HCT116 (cell line): ENCODE data around the gene EVL. TPM values are rescaled to one million over a fixed set of nuclear protein-coding genes. Genes with fewer than 3 reads are reported as not detected.

ENCODE experiments used
- ATAC-seq: fragments of 200-7000 bp; cut with Tn5 transposase; 2 replicates; pipeline ENCODE4 v1.9.1; 2020; ENCODE audit warnings: mild to moderate bottlenecking, moderate library complexity
- BruUV-seq: library from RNA; stranded (reverse); fragments of 400-500 nt; replicated peaks from 2 replicates; lab custom pipeline; 2021; lab: Mats Ljungman, UMichigan
- CTCF ChIA-PET: fragments of 300-600 bp; sonication (Branson Sonifier 250); formaldehyde crosslinking; loops from one replicate; lab custom pipeline; 2021; ENCODE audit warnings: antibody characterized with exemption; lab: Charles Lee
- POLR2A ChIA-PET: fragments of 300-600, 350-600 bp; sonication (Branson Sonifier 250); formaldehyde crosslinking; loops from one replicate; lab custom pipeline; 2021; ENCODE audit warnings: antibody characterized with exemption; lab: Charles Lee
- RAD21 ChIA-PET, 2 experiments: fragments of 300-600 bp; sonication (Branson Sonifier 250); formaldehyde crosslinking; loops; one replicate each; lab custom pipeline; 2023; ENCODE audit warnings: low total read pairs in 2 of 2; ENCODE audit not compliant: uncharacterized antibody in 2 of 2, unreplicated experiment in 2 of 2, low non-redundant PET in 1 of 2; lab: Charles Lee
- DNase-seq: peaks from one replicate; pipeline ENCODE4 v3.0.0-alpha.2; 2010; ENCODE audit warnings: low read depth, low spot score
- H2AFZ ChIP-seq: fragments of 200-600 bp; shearing (Covaris generic), sonication (generic); 2 replicates; pipeline ENCODE4 v1.6.1; 2017; ENCODE audit warnings: low read depth, mixed run types, mixed read lengths, antibody characterized with exemption, low read length; ENCODE audit not compliant: poor library complexity, severe bottlenecking
- H3K27ac ChIP-seq: 2 replicates; pipeline ENCODE4 v1.5.1; 2012; ENCODE audit warnings: low read depth, low read length
- H3K27me3 ChIP-seq: fragments of 200-600 bp; sonication (generic); 2 replicates; pipeline ENCODE4 v1.6.1; 2016; ENCODE audit warnings: mixed run types, low read length, mixed read lengths; ENCODE audit not compliant: insufficient read depth
- H3K36me3 ChIP-seq, 2 experiments: fragments of 200-500 bp in 1 of 2; fragments of 200-600 bp in 1 of 2; sonication (Bioruptor generic) in 1 of 2; sonication (generic) in 1 of 2; 2 replicates each; pipeline versions ENCODE4 v1.5.1 to v1.6.1; 2014 to 2016; ENCODE audit warnings: low read length in 2 of 2, inconsistent platforms in 1 of 2, mixed read lengths in 1 of 2, mixed run types in 1 of 2; ENCODE audit not compliant: insufficient read depth in 2 of 2, control insufficient read depth in 1 of 2
- H3K4me1 ChIP-seq, 2 experiments: fragments of 200-600 bp in 1 of 2; sonication (generic) in 1 of 2; 2 replicates each; pipeline versions ENCODE4 v1.5.1 to v1.6.1; 2012 to 2017; ENCODE audit warnings: low read length in 2 of 2, inconsistent platforms in 1 of 2, mild to moderate bottlenecking in 1 of 2, mixed read lengths in 1 of 2, mixed run types in 1 of 2, moderate library complexity in 1 of 2; ENCODE audit not compliant: insufficient read depth in 2 of 2, control insufficient read depth in 1 of 2
- H3K4me2 ChIP-seq: fragments of 200-600 bp; sonication (generic); 2 replicates; pipeline ENCODE4 v1.6.1; 2017; ENCODE audit warnings: mixed run types, low read length, mixed read lengths
- H3K4me3 ChIP-seq, 2 experiments: fragments of 200-600 bp in 1 of 2; sonication (generic) in 1 of 2; replicated peaks in 1 of 2; 2 replicates each; pipeline ENCODE4 v1.5.1; 2011 to 2016; ENCODE audit warnings: low read length in 2 of 2, control low read depth in 1 of 2, low read depth in 1 of 2, mild to moderate bottlenecking in 1 of 2, mixed read lengths in 1 of 2, mixed run types in 1 of 2
- H3K79me2 ChIP-seq: fragments of 200-600 bp; sonication (generic); 2 replicates; pipeline ENCODE4 v1.6.1; 2017; ENCODE audit warnings: mild to moderate bottlenecking, mixed run types, low read length, moderate library complexity, mixed read lengths; ENCODE audit not compliant: insufficient read depth
- H3K9ac ChIP-seq: fragments of 200-600 bp; sonication (generic); 2 replicates; pipeline ENCODE4 v1.6.1; 2016; ENCODE audit warnings: low read length, mixed read lengths
- H3K9me2 ChIP-seq: fragments of 200-600 bp; sonication (generic), shearing (Covaris generic); 2 replicates; pipeline ENCODE4 v1.6.1; 2017; ENCODE audit warnings: mixed run types, mild to moderate bottlenecking, moderate library complexity; ENCODE audit not compliant: insufficient read depth
- H3K9me3 ChIP-seq, 2 experiments: fragments of 200-500 bp in 1 of 2; fragments of 200-600 bp in 1 of 2; sonication (Bioruptor generic) in 1 of 2; sonication (generic) in 1 of 2; 2 replicates each; pipeline ENCODE4 v1.6.1; 2014 to 2017; ENCODE audit warnings: low read length in 2 of 2, mixed read lengths in 2 of 2, inconsistent platforms in 1 of 2, low read depth in 1 of 2, mild to moderate bottlenecking in 1 of 2, mixed run types in 1 of 2, moderate library complexity in 1 of 2; ENCODE audit not compliant: control insufficient read depth in 1 of 2, insufficient read depth in 1 of 2
- H4K20me1 ChIP-seq: fragments of 200-600 bp; sonication (generic), shearing (Covaris generic); 2 replicates; pipeline ENCODE4 v1.6.1; 2017; ENCODE audit warnings: mixed run types, mild to moderate bottlenecking, moderate library complexity; ENCODE audit not compliant: insufficient read depth
- ATF3 ChIP-seq: IDR thresholded peaks from 2 replicates; pipeline ENCODE4 v1.6.1; 2012
- CTCF ChIP-seq, 3 experiments: fragments of 200-600 bp in 1 of 3; sonication (generic) in 1 of 3; IDR thresholded peaks in 2 of 3; conservative IDR thresholded peaks in 1 of 3; 2 replicates each; pipeline ENCODE4 v1.5.1; 2012 to 2017; ENCODE audit warnings: low read depth in 2 of 3, low read length in 2 of 3, antibody characterized with exemption in 1 of 3, borderline replicate concordance in 1 of 3, control low read depth in 1 of 3, mild to moderate bottlenecking in 1 of 3, mixed read lengths in 1 of 3, mixed run types in 1 of 3, moderate library complexity in 1 of 3; ENCODE audit not compliant: insufficient read depth in 1 of 3
- EGR1 ChIP-seq: IDR thresholded peaks from 2 replicates; pipeline ENCODE4 v1.6.1; 2012; ENCODE audit warnings: low read depth
- ELF1 ChIP-seq: IDR thresholded peaks from 2 replicates; pipeline ENCODE4 v1.6.1; 2012; ENCODE audit warnings: low read depth, borderline replicate concordance
- EZH2 ChIP-seq: fragments of 200-600 bp; sonication (generic); IDR thresholded peaks from 2 replicates; pipeline ENCODE4 v1.6.1; 2017; ENCODE audit warnings: antibody characterized with exemption, mixed run types
- FOSL1 ChIP-seq: IDR thresholded peaks from 2 replicates; pipeline ENCODE4 v1.6.1; 2012; ENCODE audit warnings: low read depth
- POLR2AphosphoS5 ChIP-seq: IDR thresholded peaks from 2 replicates; pipeline ENCODE4 v1.6.1; 2011; ENCODE audit warnings: mild to moderate bottlenecking, low read depth, low read length, moderate library complexity
- RAD21 ChIP-seq: IDR thresholded peaks from 2 replicates; pipeline ENCODE4 v1.6.1; 2012; ENCODE audit warnings: low read depth, mild to moderate bottlenecking
- REST ChIP-seq: IDR thresholded peaks from 2 replicates; pipeline ENCODE4 v1.6.1; 2012; ENCODE audit warnings: low read depth
- SIN3A ChIP-seq: IDR thresholded peaks from 2 replicates; pipeline ENCODE4 v1.6.1; 2012; ENCODE audit warnings: low read depth
- SRF ChIP-seq: IDR thresholded peaks from 2 replicates; pipeline ENCODE4 v1.6.1; 2012; ENCODE audit warnings: low read depth
- TCF7L2 ChIP-seq: IDR thresholded peaks from 2 replicates; pipeline ENCODE4 v1.7.0; 2011; ENCODE audit warnings: borderline replicate concordance, inconsistent platforms; ENCODE audit not compliant: insufficient read depth, insufficient read length; ENCODE audit errors: extremely low read depth
- YY1 ChIP-seq: IDR thresholded peaks from 2 replicates; pipeline ENCODE4 v1.6.1; 2011; ENCODE audit warnings: low read length, low read depth, moderate library complexity, mild to moderate bottlenecking; ENCODE audit not compliant: insufficient replicate concordance; ENCODE audit errors: extremely low read depth
- ZFX ChIP-seq: fragments of 450-650 bp; IDR thresholded peaks from 2 replicates; pipeline ENCODE4 v1.6.1; 2017
- intact Hi-C: fragments of 100-400 bp; cut with micrococcal nuclease; formaldehyde crosslinking; loops from 2 replicates; pipeline ENCODE4 v1.10.0; 2022
- total RNA-seq: library from RNA; stranded (reverse); gene quantifications from one replicate; pipeline ENCODE4 v1.2.1, GENCODE V29; 2021; ENCODE audit not compliant: unreplicated experiment

Gene EVL
- total RNA-seq, 1 experiment from 2014 or later = 19.9 TPM

GRCh38 chr14:100109594-100109955 is 44.4 kb downstream of the EVL start:
- H4K20me1 ChIP-seq = no peaks in the 10 kb centered on the region
- no peak overlapping the region for H3K4me2 ChIP-seq
- peaks cover 0 to 13% of the 10 kb centered on the region in 2 experiments; a peak in 1 of 4 replicates for H3K4me1 ChIP-seq
- H3K9ac ChIP-seq = no peak overlapping the region
- no peaks in the 10 kb centered on the region for H3K9me3 ChIP-seq
- H2AFZ ChIP-seq = no peak overlapping the region
- TF ChIP-seq YY1 (no peak), EGR1 (no peak), EZH2 (no peak), FOSL1 (no peak), ZFX (no peak), ATF3 (no peak), TCF7L2 (no peak), REST (no peak), POLR2AphosphoS5 (no peak), CTCF (IDR thresholded peaks at IDR 0.05 in 2 of 3, conservative IDR thresholded peaks at IDR 0.05 in 1 of 3; ENCODE audit: borderline replicate concordance in 1 of 3, insufficient read depth in 1 of 3, low read depth in 2 of 3, low read length in 2 of 3) (no peak), RAD21 (no peak), SIN3A (no peak), SRF (no peak), ELF1 (no peak)
- ChIA-PET POLR2A (no interaction called here), CTCF (interaction anchor here (2.2 kb wide), 1 partner anchor 126 kb away, joined by 27 read pairs; no protein-coding TSS in a partner anchor), RAD21 (no interaction called here)
- BruUV-seq = no TSS peak
- no peak for DNase-seq
- ATAC-seq = no peak
- H3K9me2 ChIP-seq = no peaks in the 10 kb centered on the region
- no peaks in the 10 kb centered on the region for H3K79me2 ChIP-seq
- intact Hi-C loops = loop anchor here (2.0 kb wide), 1 partner anchor 83 kb away; no protein-coding TSS in a partner anchor
- no peaks in the 10 kb centered on the region for H3K27me3 ChIP-seq
- H3K36me3 ChIP-seq = no peaks in the 10 kb centered on the region
- H3K4me3 ChIP-seq = no peak overlapping the region
- no peak overlapping the region for H3K27ac ChIP-seq
